GM12878 (cell line): ENCODE results near the gene RBBP6. TPM values are rescaled to one million over a fixed set of nuclear protein-coding genes. Genes with fewer than 3 reads are reported as not detected.

Experiments used
- ATAC-seq: fragments of 200-7000 bp; cut with Tn5 transposase; 3 replicates; pipeline ENCODE4 v1.9.1; 2020; ENCODE audit warnings: mild to moderate bottlenecking, moderate library complexity
- BruUV-seq: library from RNA; stranded (reverse); fragments of 400-500 nt; replicated peaks from 2 replicates; lab custom pipeline; 2021; lab: Mats Ljungman, UMichigan
- CTCF ChIA-PET: fragments of 300-600 bp; sonication (Branson Sonifier 250); formaldehyde crosslinking; extraction: SDS; loops from one replicate; lab custom pipeline; 2021; ENCODE audit warnings: inconsistent platforms; lab: Yijun Ruan, JAX
- POLR2A ChIA-PET: fragments of 350-600 bp; formaldehyde crosslinking; extraction: SDS; loops from one replicate; lab custom pipeline; 2021; ENCODE audit warnings: inconsistent platforms; lab: Charles Lee
- RAD21 ChIA-PET: fragments of 300-600 bp; sonication (Branson Sonifier 250); formaldehyde crosslinking; loops from one replicate; lab custom pipeline; 2023; ENCODE audit warnings: antibody characterized with exemption; ENCODE audit not compliant: unreplicated experiment; lab: Charles Lee
- SMC1A ChIA-PET: fragments of 300-600 bp; sonication (Branson Sonifier 250); formaldehyde crosslinking; loops from one replicate; lab custom pipeline; 2023; ENCODE audit not compliant: unreplicated experiment, uncharacterized antibody; lab: Charles Lee
- DNase-seq: peaks from one replicate; pipeline ENCODE4 v3.0.0-alpha.2; 2011; ENCODE audit warnings: low read depth, low spot score
- FAIRE-seq: peaks from 3 replicates; lab custom pipeline; 2011; peaks lifted over from hg19 to GRCh38; lab: Jason Lieb, UNC
- H2AFZ ChIP-seq: 2 replicates; pipeline ENCODE4 v1.6.0; 2011; ENCODE audit warnings: low read depth, low read length, control low read depth; ENCODE audit not compliant: control insufficient read depth
- H3K27ac ChIP-seq: 2 replicates; pipeline ENCODE4 v1.5.1; 2011; ENCODE audit warnings: control low read depth; ENCODE audit not compliant: control insufficient read depth, insufficient read depth
- H3K27me3 ChIP-seq, 2 experiments: replicated peaks in 1 of 2; 2 replicates each; pipeline versions ENCODE4 v1.6.0 to v1.6.1; 2011; ENCODE audit warnings: low read length in 1 of 2; ENCODE audit not compliant: control insufficient read depth in 2 of 2, insufficient read depth in 2 of 2
- H3K36me3 ChIP-seq, 2 experiments: 2 replicates each; pipeline ENCODE4 v1.5.1; 2011; ENCODE audit warnings: low read length in 1 of 2; ENCODE audit not compliant: control insufficient read depth in 2 of 2, insufficient read depth in 2 of 2
- H3K4me1 ChIP-seq: 2 replicates; pipeline ENCODE4 v1.6.1; 2011; ENCODE audit warnings: mild to moderate bottlenecking, low read length, moderate library complexity, mixed read lengths; ENCODE audit not compliant: control insufficient read depth, insufficient read depth
- H3K4me2 ChIP-seq: 2 replicates; pipeline ENCODE4 v1.6.0; 2011; ENCODE audit warnings: control low read depth; ENCODE audit not compliant: control insufficient read depth, insufficient read depth
- H3K4me3 ChIP-seq: fragments of 200-600 bp; sonication (generic); 2 replicates; pipeline ENCODE4 v1.5.1; 2016
- H3K79me2 ChIP-seq: 2 replicates; pipeline ENCODE4 v1.6.0; 2011; ENCODE audit warnings: low read length; ENCODE audit not compliant: control insufficient read depth, insufficient read depth
- H3K9ac ChIP-seq: 2 replicates; pipeline ENCODE4 v1.8.0; 2011; ENCODE audit warnings: low read length, control low read depth, mixed read lengths; ENCODE audit not compliant: control insufficient read depth, insufficient read depth
- H3K9me3 ChIP-seq: replicated peaks from 3 replicates; pipeline ENCODE4 v1.5.1; 2011; ENCODE audit warnings: mild to moderate bottlenecking, low read length; ENCODE audit not compliant: control insufficient read depth, insufficient read depth
- H4K20me1 ChIP-seq: 2 replicates; pipeline ENCODE4 v1.6.0; 2011; ENCODE audit not compliant: control insufficient read depth, insufficient read depth
- EED ChIP-seq: sonication (generic); IDR thresholded peaks from 2 replicates; pipeline ENCODE4 v1.6.1; 2016; ENCODE audit warnings: antibody characterized with exemption, low read depth
- ESRRA ChIP-seq: IDR thresholded peaks from 2 replicates; pipeline ENCODE4 v1.6.1; 2012; ENCODE audit warnings: mild to moderate bottlenecking, low read length, improper control_type of control experiment
- FOS ChIP-seq: IDR thresholded peaks from 3 replicates; pipeline ENCODE4 v1.6.1; 2011; ENCODE audit warnings: borderline replicate concordance; ENCODE audit not compliant: insufficient read length; ENCODE audit errors: extremely low read depth
- GATAD2B ChIP-seq: fragments of 450-650 bp; conservative IDR thresholded peaks from 2 replicates; pipeline ENCODE4 v1.6.1; 2017; ENCODE audit warnings: low read depth, mild to moderate bottlenecking, moderate library complexity
- IRF5 ChIP-seq: fragments of 450-650 bp; IDR thresholded peaks from 2 replicates; pipeline ENCODE4 v1.6.1; 2017; ENCODE audit warnings: borderline replicate concordance
- MEF2B ChIP-seq: fragments of 450-650 bp; IDR thresholded peaks from 2 replicates; pipeline ENCODE4 v1.6.1; 2018; ENCODE audit warnings: mild to moderate bottlenecking, moderate library complexity; ENCODE audit not compliant: partially characterized antibody, poor library complexity, severe bottlenecking
- NFIC ChIP-seq: IDR thresholded peaks from 2 replicates; pipeline ENCODE4 v1.6.1; 2012; ENCODE audit warnings: low read depth, mild to moderate bottlenecking, inconsistent platforms, low read length, moderate library complexity
- NFXL1 ChIP-seq: fragments of 450-650 bp; IDR thresholded peaks from 2 replicates; pipeline ENCODE4 v1.6.1; 2017; ENCODE audit warnings: antibody characterized with exemption, mild to moderate bottlenecking, borderline replicate concordance
- POU2F2 ChIP-seq: IDR thresholded peaks from 3 replicates; pipeline ENCODE4 v1.6.1; 2011; ENCODE audit warnings: low read depth, mild to moderate bottlenecking, low read length, borderline replicate concordance
- RAD51 ChIP-seq: fragments of 450-650 bp; IDR thresholded peaks from 2 replicates; pipeline ENCODE4 v1.6.1; 2016; ENCODE audit warnings: moderate library complexity, mild to moderate bottlenecking, inconsistent platforms
- SIX5 ChIP-seq: IDR thresholded peaks from 2 replicates; pipeline ENCODE4 v1.6.1; 2011; ENCODE audit warnings: mild to moderate bottlenecking, low read depth, low read length, moderate library complexity; ENCODE audit not compliant: severe bottlenecking
- SMAD5 ChIP-seq: IDR thresholded peaks from 2 replicates; pipeline ENCODE4 v1.6.1; 2016; ENCODE audit warnings: antibody characterized with exemption, low read depth
- SP1 ChIP-seq: IDR thresholded peaks from one replicate; pipeline ENCODE4 v1.6.1; 2011; ENCODE audit warnings: low read depth, low read length
- TCF7 ChIP-seq: IDR thresholded peaks from 2 replicates; pipeline ENCODE4 v1.6.1; 2014; ENCODE audit warnings: antibody characterized with exemption, borderline replicate concordance
- ZNF622 ChIP-seq: fragments of 450-650 bp; IDR thresholded peaks from 2 replicates; pipeline ENCODE4 v1.6.1; 2017; ENCODE audit warnings: mild to moderate bottlenecking, inconsistent platforms
- WGBS: methylation state at CpG from one replicate; pipeline ENCODE4 v1.1.6; 2016; ENCODE audit warnings: low lambda C conversion rate; ENCODE audit not compliant: insufficient replicate concordance, insufficient coverage; ENCODE audit errors: missing lambda C conversion rate; 5-methylcytosine and 5-hydroxymethylcytosine counted together
- in situ Hi-C: fragments of 300-500 bp; cut with MboI; formaldehyde crosslinking; loops from 9 replicates; pipeline ENCODE4 v1.14.3; 2018; ENCODE audit warnings: mixed read lengths
- intact Hi-C: fragments of 100-400 bp; cut with micrococcal nuclease; formaldehyde crosslinking; loops from one replicate; pipeline ENCODE4 v1.14.2; 2022; ENCODE audit not compliant: unreplicated experiment
- polyA plus RNA-seq, 11 experiments: library from polyadenylated mRNA; depleted of rRNA in 4 of 11; unstranded in 6 of 11; stranded (reverse) in 5 of 11; fragments of >200 nt; fragmentation: Nextera tagmentation in 4 of 11; fragmentation: Illumina TruSeq in 1 of 11; extraction: Ambion mirVana in 4 of 11; extraction: Trizol in 1 of 11; gene quantifications; 1 replicate in 1 of 11; 2 replicates in 10 of 11; pipeline versions ENCODE4 v1.2.1 to v1.2.3, GENCODE V29; 2011 to 2016; ENCODE audit warnings: inconsistent platforms in 2 of 11, missing spikeins in 2 of 11, low read depth in 1 of 11
- total RNA-seq, 4 experiments: library from RNA; depleted of rRNA in 3 of 4; stranded (reverse); fragments of >200 nt in 3 of 4; fragmentation: Illumina TruSeq in 1 of 4; extraction: Trizol in 1 of 4; gene quantifications; 2 replicates each; pipeline versions ENCODE4 v1.2.1 to v1.2.3, GENCODE V29; 2013 to 2021

The RBBP6 gene
- total and polyA plus RNA-seq, 10 of the 15 experiments (the other 5 are each of a cell fraction or from before 2014, with no cell fraction given): 16.9 to 80.2 (median 36.5) TPM

GRCh38 chr16:24520983-24521382 lies 18.4 kb upstream of the RBBP6 start:
- peaks cover 3% of the 10 kb centered on the region; the same call in 1 of the 2 replicates for H3K4me1 ChIP-seq
- in situ Hi-C loops: no loop called here
- ATAC-seq: no peak
- H2AFZ ChIP-seq: no peak overlapping the region
- no peaks in the 10 kb centered on the region for H4K20me1 ChIP-seq
- H3K4me3 ChIP-seq: no peak overlapping the region
- no peaks in the 10 kb centered on the region for H3K9me3 ChIP-seq
- DNase-seq: no peak
- no peak overlapping the region for H3K9ac ChIP-seq
- SMC1A ChIA-PET: interaction anchor here (0.6 kb wide), 2 partner anchors 225 to 306 kb away, joined by 4 read pairs; no protein-coding TSS in a partner anchor
- POLR2A ChIA-PET: no interaction called here
- intact Hi-C loops: no loop called here
- FAIRE-seq: no peak
- H3K79me2 ChIP-seq: no peaks in the 10 kb centered on the region
- H3K27me3 ChIP-seq: no peaks in the 10 kb centered on the region
- CTCF ChIA-PET: no interaction called here
- no peak overlapping the region for H3K27ac ChIP-seq
- BruUV-seq: no TSS peak
- RAD21 ChIA-PET: no interaction called here
- no peak overlapping the region for H3K4me2 ChIP-seq
- no peak for TF ChIP-seq ZNF622
- no peak for TF ChIP-seq NFIC
- TF ChIP-seq SP1: no peak
- no peak for TF ChIP-seq GATAD2B
- no peak for TF ChIP-seq IRF5
- WGBS: 77% methylated on average over 3 of the region's 3 CpGs
- H3K36me3 ChIP-seq: no peaks in the 10 kb centered on the region

- no peak for TF ChIP-seq EED
- no peak for TF ChIP-seq MEF2B
- TF ChIP-seq FOS: no peak
- TF ChIP-seq ESRRA: no peak
- TF ChIP-seq RAD51: no peak
- no peak for TF ChIP-seq ZNF622
- no peak for TF ChIP-seq POU2F2
- TF ChIP-seq TCF7: no peak
- TF ChIP-seq NFXL1: no peak
- no peak for TF ChIP-seq SMAD5
- no peak for TF ChIP-seq SIX5
- Histone ChIP-seq H3K4me1 (peaks cover 3% of the 10 kb centered on the region; the same call in 1 of the 2 replicates), H3K27ac (no peak overlapping the region), H2AFZ (no peak overlapping the region), H3K9me3 (no peaks in the 10 kb centered on the region), H3K9ac (no peak overlapping the region), H3K4me2 (no peak overlapping the region), H3K4me3 (no peak overlapping the region), H3K79me2 (no peaks in the 10 kb centered on the region), H3K27me3 (no peaks in the 10 kb centered on the region), H3K36me3 (no peaks in the 10 kb centered on the region), H4K20me1 (no peaks in the 10 kb centered on the region)
- ChIA-PET POLR2A (no interaction called here), CTCF (interaction anchor here (0.7 to 1.5 kb wide), 3 partner anchors 16 to 45 kb away, joined by 3 to 5 read pairs (median 4); partner anchors contain the start of gene RBBP6), RAD21 (no interaction called here), SMC1A (no interaction called here)
- WGBS: 93% methylated on average over 12 of the region's 13 CpGs
- no peak for ATAC-seq
- in situ Hi-C loops: no loop called here
- no TSS peak for BruUV-seq
- no peak for DNase-seq
- no peak for FAIRE-seq
- intact Hi-C loops: no loop called here
Measured at GRCh38 chr16:24522751-24523150, 16.6 kb upstream of the RBBP6 start.
